HL-60 (cell line): Measurements from ENCODE around the gene ARID5B.

Experiments
- DNase-seq, 2 experiments: peaks; one replicate each; pipeline ENCODE4 v3.0.0-alpha.2; 2010 to 2020; ENCODE audit warnings: low read depth in 1 of 2, low spot score in 1 of 2
- H3K27ac ChIP-seq: fragments of 250-450 bp; sonication (Bioruptor Pico); replicated peaks from 2 replicates; pipeline ENCODE4 v1.5.1; 2020; ENCODE audit warnings: mild to moderate bottlenecking, moderate library complexity
- H3K27me3 ChIP-seq: fragments of 250-450 bp; sonication (Bioruptor Pico); 2 replicates; pipeline ENCODE4 v1.5.1; 2021; ENCODE audit warnings: mild to moderate bottlenecking, moderate library complexity; ENCODE audit not compliant: insufficient read depth, poor library complexity, severe bottlenecking
- H3K4me3 ChIP-seq: replicated peaks from 2 replicates; pipeline ENCODE4 v1.5.1; 2011; ENCODE audit warnings: mild to moderate bottlenecking, control low read depth, low read length; ENCODE audit not compliant: insufficient read depth
- GABPA ChIP-seq: IDR thresholded peaks from 2 replicates; pipeline ENCODE4 v1.6.1; 2012; ENCODE audit warnings: low read depth
- POLR2AphosphoS5 ChIP-seq: IDR thresholded peaks from 2 replicates; pipeline ENCODE4 v1.6.1; 2012; ENCODE audit warnings: low read depth
- SPI1 ChIP-seq: IDR thresholded peaks from 2 replicates; pipeline ENCODE4 v1.6.1; 2012; ENCODE audit warnings: low read depth, mild to moderate bottlenecking, borderline replicate concordance
- TF ChIP-seq, protein P1 (sequence below): IDR thresholded peaks from one replicate; pipeline ENCODE4 v1.5.1; 2011; ENCODE audit warnings: low read length, control low read depth, inconsistent platforms; ENCODE audit not compliant: insufficient read depth
- TF ChIP-seq, protein P2 (sequence below): IDR thresholded peaks from 2 replicates; pipeline ENCODE4 v1.6.1; 2012; ENCODE audit warnings: low read depth; ENCODE audit not compliant: insufficient replicate concordance

ARID5B gene

DNA sequence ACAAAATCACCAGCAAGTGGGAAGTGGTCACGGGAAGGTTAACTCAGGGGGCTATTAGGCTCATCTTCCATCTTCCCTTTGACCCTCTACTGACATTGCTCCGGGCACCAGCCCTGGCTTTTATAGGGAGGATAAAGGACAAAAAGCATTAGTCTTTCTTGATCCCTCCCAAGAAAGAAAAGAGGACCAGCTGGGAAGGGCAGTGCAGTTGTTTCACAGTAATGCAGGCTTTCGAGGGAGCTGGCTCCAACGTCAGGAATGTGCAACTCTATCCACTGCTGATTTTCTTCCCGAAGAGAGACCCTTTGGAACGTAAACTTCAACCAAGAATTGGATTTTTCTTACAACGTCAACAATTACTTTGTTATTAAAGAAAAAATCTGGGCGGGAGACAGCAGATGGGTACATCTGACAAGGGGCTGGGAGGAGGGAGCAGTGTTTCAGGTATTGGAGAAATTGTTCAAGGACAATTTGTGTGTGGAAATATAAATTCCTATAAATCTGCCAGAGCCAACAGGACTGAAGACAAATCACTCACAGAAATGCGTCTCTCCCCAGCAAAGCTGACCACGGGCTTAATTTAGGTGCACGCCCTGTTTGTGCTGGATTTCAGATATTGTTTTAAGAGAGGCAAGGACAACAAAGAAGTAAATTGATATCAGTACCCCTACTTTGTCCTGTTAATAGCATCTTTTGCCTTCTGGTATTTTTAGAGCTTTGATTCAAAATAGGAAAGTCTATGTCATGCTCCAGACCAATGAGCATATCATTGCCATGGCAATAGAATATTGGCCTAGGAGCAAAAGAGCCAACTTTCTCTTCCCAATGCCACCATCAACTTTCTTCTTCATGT lies 23.4 kb upstream of the ARID5B start:
- no peaks in the 10 kb centered on the region for H3K27me3 ChIP-seq
- no peak overlapping the region for H3K27ac ChIP-seq
- DNase-seq, result no peak
- TF ChIP-seq, protein P1, sequence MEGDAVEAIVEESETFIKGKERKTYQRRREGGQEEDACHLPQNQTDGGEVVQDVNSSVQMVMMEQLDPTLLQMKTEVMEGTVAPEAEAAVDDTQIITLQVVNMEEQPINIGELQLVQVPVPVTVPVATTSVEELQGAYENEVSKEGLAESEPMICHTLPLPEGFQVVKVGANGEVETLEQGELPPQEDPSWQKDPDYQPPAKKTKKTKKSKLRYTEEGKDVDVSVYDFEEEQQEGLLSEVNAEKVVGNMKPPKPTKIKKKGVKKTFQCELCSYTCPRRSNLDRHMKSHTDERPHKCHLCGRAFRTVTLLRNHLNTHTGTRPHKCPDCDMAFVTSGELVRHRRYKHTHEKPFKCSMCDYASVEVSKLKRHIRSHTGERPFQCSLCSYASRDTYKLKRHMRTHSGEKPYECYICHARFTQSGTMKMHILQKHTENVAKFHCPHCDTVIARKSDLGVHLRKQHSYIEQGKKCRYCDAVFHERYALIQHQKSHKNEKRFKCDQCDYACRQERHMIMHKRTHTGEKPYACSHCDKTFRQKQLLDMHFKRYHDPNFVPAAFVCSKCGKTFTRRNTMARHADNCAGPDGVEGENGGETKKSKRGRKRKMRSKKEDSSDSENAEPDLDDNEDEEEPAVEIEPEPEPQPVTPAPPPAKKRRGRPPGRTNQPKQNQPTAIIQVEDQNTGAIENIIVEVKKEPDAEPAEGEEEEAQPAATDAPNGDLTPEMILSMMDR, result no peak
- no peak for TF ChIP-seq GABPA
- TF ChIP-seq, protein P2, sequence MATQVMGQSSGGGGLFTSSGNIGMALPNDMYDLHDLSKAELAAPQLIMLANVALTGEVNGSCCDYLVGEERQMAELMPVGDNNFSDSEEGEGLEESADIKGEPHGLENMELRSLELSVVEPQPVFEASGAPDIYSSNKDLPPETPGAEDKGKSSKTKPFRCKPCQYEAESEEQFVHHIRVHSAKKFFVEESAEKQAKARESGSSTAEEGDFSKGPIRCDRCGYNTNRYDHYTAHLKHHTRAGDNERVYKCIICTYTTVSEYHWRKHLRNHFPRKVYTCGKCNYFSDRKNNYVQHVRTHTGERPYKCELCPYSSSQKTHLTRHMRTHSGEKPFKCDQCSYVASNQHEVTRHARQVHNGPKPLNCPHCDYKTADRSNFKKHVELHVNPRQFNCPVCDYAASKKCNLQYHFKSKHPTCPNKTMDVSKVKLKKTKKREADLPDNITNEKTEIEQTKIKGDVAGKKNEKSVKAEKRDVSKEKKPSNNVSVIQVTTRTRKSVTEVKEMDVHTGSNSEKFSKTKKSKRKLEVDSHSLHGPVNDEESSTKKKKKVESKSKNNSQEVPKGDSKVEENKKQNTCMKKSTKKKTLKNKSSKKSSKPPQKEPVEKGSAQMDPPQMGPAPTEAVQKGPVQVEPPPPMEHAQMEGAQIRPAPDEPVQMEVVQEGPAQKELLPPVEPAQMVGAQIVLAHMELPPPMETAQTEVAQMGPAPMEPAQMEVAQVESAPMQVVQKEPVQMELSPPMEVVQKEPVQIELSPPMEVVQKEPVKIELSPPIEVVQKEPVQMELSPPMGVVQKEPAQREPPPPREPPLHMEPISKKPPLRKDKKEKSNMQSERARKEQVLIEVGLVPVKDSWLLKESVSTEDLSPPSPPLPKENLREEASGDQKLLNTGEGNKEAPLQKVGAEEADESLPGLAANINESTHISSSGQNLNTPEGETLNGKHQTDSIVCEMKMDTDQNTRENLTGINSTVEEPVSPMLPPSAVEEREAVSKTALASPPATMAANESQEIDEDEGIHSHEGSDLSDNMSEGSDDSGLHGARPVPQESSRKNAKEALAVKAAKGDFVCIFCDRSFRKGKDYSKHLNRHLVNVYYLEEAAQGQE, result no peak
- no peak for TF ChIP-seq SPI1
- TF ChIP-seq POLR2AphosphoS5, result no peak
- H3K4me3 ChIP-seq, result no peak overlapping the region

DNA sequence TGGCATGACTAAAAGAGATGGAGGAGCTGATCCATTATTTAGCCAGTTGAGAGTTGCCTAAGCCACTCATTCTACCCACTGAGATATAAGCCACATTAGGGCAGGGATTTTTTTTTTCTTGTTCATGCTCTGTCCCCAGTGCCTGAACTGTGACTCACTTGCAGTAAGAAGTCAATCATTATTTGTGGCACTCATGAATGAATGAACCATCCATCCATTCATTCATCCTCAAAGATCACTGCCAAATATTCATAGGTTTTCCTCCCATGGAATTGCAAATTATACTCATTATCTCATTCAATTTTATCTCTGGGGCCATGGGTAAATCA lies 22.8 kb upstream of the ARID5B start:
- TF ChIP-seq, protein P1, result no peak
- TF ChIP-seq, protein P2, result no peak
- TF ChIP-seq POLR2AphosphoS5 (no peak), GABPA (no peak), SPI1 (no peak)
- DNase-seq, result no peak
- no peaks in the 10 kb centered on the region for H3K27me3 ChIP-seq
- H3K27ac ChIP-seq, result no peak overlapping the region
- H3K4me3 ChIP-seq, result no peak overlapping the region

DNA sequence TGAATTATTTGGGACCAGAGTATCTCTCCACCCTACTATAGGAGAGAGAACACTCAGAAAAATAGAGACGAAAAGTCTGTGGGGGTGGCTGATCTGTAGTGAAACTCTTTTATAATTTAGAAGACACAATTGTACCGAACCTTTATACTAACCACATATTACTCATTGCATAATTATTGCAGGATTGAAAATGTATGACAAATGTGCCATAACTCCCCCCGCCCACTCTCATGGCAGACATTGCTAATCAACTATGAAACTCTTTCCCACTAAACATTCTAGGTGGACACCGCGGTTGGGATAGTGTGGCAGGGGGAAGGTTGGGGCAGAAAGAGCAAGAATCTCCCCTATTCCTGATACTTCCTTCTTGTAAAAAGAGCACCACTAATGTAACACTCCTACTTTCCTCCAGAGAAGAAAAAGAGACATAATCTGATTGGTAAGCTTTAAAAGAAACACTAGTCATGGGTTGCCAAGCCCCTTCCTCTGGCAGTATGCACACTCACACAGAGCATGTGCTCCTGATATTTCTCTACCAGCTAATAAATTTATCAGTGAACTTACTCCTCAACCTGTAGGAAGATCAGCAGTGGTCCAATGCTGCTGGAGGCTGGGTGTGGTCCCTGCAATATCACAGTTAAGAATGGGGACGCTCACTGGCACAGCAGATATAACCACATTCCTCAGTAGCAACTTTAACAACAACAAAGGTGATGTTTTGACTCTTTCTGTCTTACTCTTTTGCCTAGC lies 18.7 kb upstream of the ARID5B start:
- Histone ChIP-seq H3K4me3 (no peak overlapping the region), H3K27ac (no peak overlapping the region), H3K27me3 (peaks cover 3% of the 10 kb centered on the region)
- TF ChIP-seq POLR2AphosphoS5, result no peak
- no peak for TF ChIP-seq SPI1
- TF ChIP-seq, protein P2, result no peak
- no peak for TF ChIP-seq GABPA
- TF ChIP-seq, protein P1, result no peak
- DNase-seq, result no peak
